ENCODE results near the gene FUT3. TPM values are rescaled to one million over a fixed set of nuclear protein-coding genes. Genes with fewer than 3 reads are reported as not detected.

Gene FUT3
- total and polyA plus RNA-seq, 9 of the 15 experiments (the other 6 are each of a cell fraction or from before 2014, with no cell fraction given) = 0.09 TPM; not detected in 8

DNA sequence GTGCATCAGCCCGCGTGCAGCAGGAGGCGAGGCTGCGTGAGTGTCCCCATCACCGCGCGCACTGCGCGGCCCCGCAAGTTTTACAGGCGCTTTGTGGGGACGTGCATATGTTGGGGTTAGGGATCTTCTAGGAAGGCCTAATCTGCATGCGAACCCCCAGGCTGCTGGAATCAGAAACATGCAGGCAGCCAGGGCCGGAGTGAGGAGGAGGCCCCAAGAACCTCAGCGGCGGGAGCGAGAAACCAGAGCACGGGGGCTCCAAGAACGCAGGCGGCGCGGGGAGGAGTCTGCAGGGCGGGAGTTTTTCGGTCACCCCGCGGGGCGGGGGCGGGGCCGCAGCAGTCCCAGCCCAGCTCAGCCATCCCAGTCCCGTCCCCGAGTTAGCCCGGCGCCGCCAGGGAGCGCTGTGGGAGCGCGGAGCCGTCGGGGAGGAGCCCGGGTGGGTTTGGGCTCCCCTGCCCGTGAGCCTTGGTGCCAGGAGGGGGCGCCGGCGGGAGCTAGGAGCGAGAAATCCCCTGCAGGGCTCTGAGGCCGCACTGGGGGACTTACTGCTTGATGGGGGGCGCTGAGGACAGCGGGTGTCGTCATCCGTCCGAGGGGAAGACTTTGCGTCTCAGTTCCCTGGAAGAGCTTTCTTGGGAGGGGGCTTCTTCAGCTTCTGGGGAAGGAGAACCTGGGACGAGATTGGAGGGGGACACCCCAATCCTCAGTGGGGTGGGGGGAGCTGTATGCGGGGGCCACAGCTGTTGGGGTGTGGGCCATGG, 47.3 kb downstream of the FUT3 start (continued):
- TF ChIP-seq ETS2 (tag; IDR thresholded peaks at IDR 0.05; ENCODE audit: borderline replicate concordance, poor library complexity, severe bottlenecking) (no peak), EHMT2 (IDR thresholded peaks at IDR 0.05) (no peak), MYBL2 (IDR thresholded peaks at IDR 0.05; ENCODE audit: low read depth) (no peak), MYBL2 (CRISPR knock-in tag; IDR thresholded peaks at IDR 0.05; ENCODE audit: borderline replicate concordance) (peak; percentile 83; the same call in 1 of the 2 replicates), BRCA1 (IDR thresholded peaks at IDR 0.05) (no peak), BRCA1 (CRISPR knock-in tag; IDR thresholded peaks at IDR 0.05) (no peak), MCM7 (IDR thresholded peaks at IDR 0.05) (no peak), ZC3H4 (CRISPR knock-in tag; IDR thresholded peaks at IDR 0.05; ENCODE audit: borderline replicate concordance) (no peak), BCOR (IDR thresholded peaks at IDR 0.05) (0 out of 2 replicates have a peak, but pooled peaks have one; percentile 15), ZNF586 (CRISPR knock-in tag; conservative IDR thresholded peaks at IDR 0.05) (no peak), NCOA4 (IDR thresholded peaks at IDR 0.05; ENCODE audit: partially characterized antibody) (no peak), HOXB6 (CRISPR knock-in tag; IDR thresholded peaks at IDR 0.05; ENCODE audit: borderline replicate concordance) (no peak), ILK (tag; IDR thresholded peaks at IDR 0.05; ENCODE audit: borderline replicate concordance, low read depth) (no peak), RHOXF2B (CRISPR knock-in tag; conservative IDR thresholded peaks at IDR 0.05) (no peak), FOXM1 (IDR thresholded peaks at IDR 0.05; ENCODE audit: low read depth) (no peak), FOXM1 (CRISPR knock-in tag; IDR thresholded peaks at IDR 0.05; ENCODE audit: low read depth) (peak; percentile 93), ESRRA (IDR thresholded peaks at IDR 0.05; ENCODE audit: borderline replicate concordance, low read depth) (peak; percentile 42; the same call in 1 of the 2 replicates), ESRRB (CRISPR knock-in tag; IDR thresholded peaks at IDR 0.05; ENCODE audit: borderline replicate concordance) (no peak), MTF1 (CRISPR knock-in tag; IDR thresholded peaks at IDR 0.05; ENCODE audit: borderline replicate concordance) (no peak), ZNF124 (CRISPR knock-in tag; IDR thresholded peaks at IDR 0.05) (peak; percentile 23; the same call in 1 of the 2 replicates), ETV1 (tag; conservative IDR thresholded peaks at IDR 0.05; ENCODE audit: low read depth) (no peak), E2F6 (IDR thresholded peaks at IDR 0.05; ENCODE audit: borderline replicate concordance in 1 of 2, extremely low read depth in 1 of 2, insufficient read depth in 1 of 2, insufficient read length in 1 of 2, low read depth in 1 of 2, low read length in 1 of 2, poor library complexity in 1 of 2, severe bottlenecking in 1 of 2) (peak; percentile 94 to 98), ZNF696 (CRISPR knock-in tag; conservative IDR thresholded peaks at IDR 0.05) (no peak), SMAD3 (CRISPR knock-in tag; conservative IDR thresholded peaks at IDR 0.05) (no peak), ZNF217 (CRISPR knock-in tag; IDR thresholded peaks at IDR 0.05) (no peak)
- TF ChIP-seq, protein P1, sequence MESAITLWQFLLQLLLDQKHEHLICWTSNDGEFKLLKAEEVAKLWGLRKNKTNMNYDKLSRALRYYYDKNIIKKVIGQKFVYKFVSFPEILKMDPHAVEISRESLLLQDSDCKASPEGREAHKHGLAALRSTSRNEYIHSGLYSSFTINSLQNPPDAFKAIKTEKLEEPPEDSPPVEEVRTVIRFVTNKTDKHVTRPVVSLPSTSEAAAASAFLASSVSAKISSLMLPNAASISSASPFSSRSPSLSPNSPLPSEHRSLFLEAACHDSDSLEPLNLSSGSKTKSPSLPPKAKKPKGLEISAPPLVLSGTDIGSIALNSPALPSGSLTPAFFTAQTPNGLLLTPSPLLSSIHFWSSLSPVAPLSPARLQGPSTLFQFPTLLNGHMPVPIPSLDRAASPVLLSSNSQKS (CRISPR knock-in tag; IDR thresholded peaks at IDR 0.05) = no peak
- TF ChIP-seq, protein P2, sequence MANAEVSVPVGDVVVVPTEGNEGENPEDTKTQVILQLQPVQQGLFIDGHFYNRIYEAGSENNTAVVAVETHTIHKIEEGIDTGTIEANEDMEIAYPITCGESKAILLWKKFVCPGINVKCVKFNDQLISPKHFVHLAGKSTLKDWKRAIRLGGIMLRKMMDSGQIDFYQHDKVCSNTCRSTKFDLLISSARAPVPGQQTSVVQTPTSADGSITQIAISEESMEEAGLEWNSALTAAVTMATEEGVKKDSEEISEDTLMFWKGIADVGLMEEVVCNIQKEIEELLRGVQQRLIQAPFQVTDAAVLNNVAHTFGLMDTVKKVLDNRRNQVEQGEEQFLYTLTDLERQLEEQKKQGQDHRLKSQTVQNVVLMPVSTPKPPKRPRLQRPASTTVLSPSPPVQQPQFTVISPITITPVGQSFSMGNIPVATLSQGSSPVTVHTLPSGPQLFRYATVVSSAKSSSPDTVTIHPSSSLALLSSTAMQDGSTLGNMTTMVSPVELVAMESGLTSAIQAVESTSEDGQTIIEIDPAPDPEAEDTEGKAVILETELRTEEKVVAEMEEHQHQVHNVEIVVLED (CRISPR knock-in tag; IDR thresholded peaks at IDR 0.05) = no peak

Measured in K562 (cell line).